H1 (cell line): ENCODE results near the gene RTKN. TPM values are rescaled to one million over a fixed set of nuclear protein-coding genes. Genes with fewer than 3 reads are reported as not detected.

Experiments used
- CTCF ChIA-PET: fragments of 300-600 bp; sonication (Branson Sonifier 250); formaldehyde crosslinking; loops from one replicate; lab custom pipeline; 2021; ENCODE audit not compliant: partially characterized antibody; lab: Charles Lee
- POLR2A ChIA-PET: fragments of 300-600 bp; sonication (Branson Sonifier 250); formaldehyde crosslinking; loops from one replicate; lab custom pipeline; 2021; ENCODE audit warnings: inconsistent platforms; ENCODE audit not compliant: partially characterized antibody; lab: Charles Lee
- DNase-seq, 2 experiments: peaks; one replicate each; pipeline versions ENCODE4 v3.0.0 to v3.0.0-alpha.2; 2010 to 2022; ENCODE audit warnings: low spot score in 2 of 2, low read depth in 1 of 2, mixed read lengths in 1 of 2
- FAIRE-seq: peaks from 2 replicates; lab custom pipeline; 2011; peaks lifted over from hg19 to GRCh38; lab: Jason Lieb, UNC
- H2AFZ ChIP-seq: 2 replicates; pipeline ENCODE4 v1.8.1; 2012; ENCODE audit warnings: low read length, inconsistent platforms
- H2AK5ac ChIP-seq: 2 replicates; pipeline ENCODE4 v1.6.1; 2013; ENCODE audit warnings: low read depth, low read length
- H2BK120ac ChIP-seq: replicated peaks from 2 replicates; pipeline ENCODE3; 2013; ENCODE audit warnings: low read depth, low read length, inconsistent platforms
- H2BK12ac ChIP-seq: 2 replicates; pipeline ENCODE4 v1.6.1; 2013; ENCODE audit warnings: low read depth, low read length
- H2BK15ac ChIP-seq: 2 replicates; pipeline ENCODE4 v1.6.1; 2013; ENCODE audit warnings: low read length
- H2BK20ac ChIP-seq: 2 replicates; pipeline ENCODE4 v1.6.1; 2013; ENCODE audit warnings: low read length
- H2BK5ac ChIP-seq: 2 replicates; pipeline ENCODE4 v1.6.1; 2013; ENCODE audit warnings: low read depth, low read length
- H3K14ac ChIP-seq: 2 replicates; pipeline ENCODE4 v1.6.1; 2013; ENCODE audit warnings: inconsistent platforms; ENCODE audit not compliant: insufficient read length
- H3K18ac ChIP-seq: 2 replicates; pipeline ENCODE4 v1.6.1; 2013; ENCODE audit warnings: low read length; ENCODE audit errors: extremely low read depth
- H3K23ac ChIP-seq: 2 replicates; pipeline ENCODE4 v1.6.1; 2013; ENCODE audit warnings: inconsistent platforms; ENCODE audit not compliant: insufficient read length
- H3K23me2 ChIP-seq: 2 replicates; pipeline ENCODE4 v1.6.1; 2013; ENCODE audit warnings: low read depth, low read length
- H3K27ac ChIP-seq: 2 replicates; pipeline ENCODE4 v1.6.1; 2011; ENCODE audit warnings: low read depth, low read length, inconsistent platforms
- H3K27me3 ChIP-seq, 4 experiments: replicated peaks in 1 of 4; 1 replicate in 1 of 4; 2 replicates in 3 of 4; pipeline versions ENCODE4 v1.6.1 to v1.8.1; 2011 to 2013; ENCODE audit warnings: low read length in 3 of 4, mild to moderate bottlenecking in 3 of 4, inconsistent platforms in 2 of 4, mixed read lengths in 2 of 4, moderate library complexity in 1 of 4; ENCODE audit not compliant: control insufficient read depth in 3 of 4, insufficient read depth in 3 of 4; ENCODE audit errors: extremely low read depth in 1 of 4
- H3K36me3 ChIP-seq, 4 experiments: 2 replicates each; pipeline versions ENCODE4 v1.6.1 to v1.8.1; 2011 to 2013; ENCODE audit warnings: mild to moderate bottlenecking in 4 of 4, low read length in 3 of 4, moderate library complexity in 2 of 4, control low read depth in 1 of 4, inconsistent platforms in 1 of 4; ENCODE audit not compliant: insufficient read depth in 4 of 4, control insufficient read depth in 2 of 4
- H3K4ac ChIP-seq: replicated peaks from 2 replicates; pipeline ENCODE3; 2013; ENCODE audit warnings: low read length, low read depth, mixed read lengths, inconsistent platforms; ENCODE audit not compliant: insufficient read length
- H3K4me1 ChIP-seq, 4 experiments: replicated peaks in 1 of 4; 1 replicate in 1 of 4; 2 replicates in 3 of 4; pipeline versions ENCODE4 v1.6.1 to v1.8.1; 2011 to 2013; ENCODE audit warnings: low read length in 3 of 4, inconsistent platforms in 2 of 4, mixed read lengths in 1 of 4; ENCODE audit not compliant: insufficient read depth in 4 of 4, control insufficient read depth in 3 of 4
- H3K4me2 ChIP-seq, 2 experiments: 2 replicates each; pipeline versions ENCODE4 v1.6.1 to v1.8.1; 2011 to 2013; ENCODE audit warnings: low read depth in 2 of 2, low read length in 2 of 2, control low read depth in 1 of 2, inconsistent platforms in 1 of 2, mild to moderate bottlenecking in 1 of 2; ENCODE audit not compliant: insufficient read depth in 1 of 2
- H3K4me3 ChIP-seq, 4 experiments: fragments of 200-600, 300-600 bp in 1 of 4; sonication (generic), shearing (Covaris generic), sonication (Bioruptor Twin) in 1 of 4; 2 replicates each; pipeline versions ENCODE4 v1.5.1 to v1.8.1; 2011 to 2016; ENCODE audit warnings: low read length in 4 of 4, low read depth in 3 of 4, control low read depth in 2 of 4, inconsistent platforms in 2 of 4, mild to moderate bottlenecking in 2 of 4, mixed read lengths in 1 of 4, moderate library complexity in 1 of 4; ENCODE audit not compliant: insufficient read depth in 2 of 4; ENCODE audit errors: extremely low read depth in 1 of 4
- H3K56ac ChIP-seq: replicated peaks from 2 replicates; pipeline ENCODE3; 2013; ENCODE audit warnings: low read depth, mild to moderate bottlenecking, mixed read lengths, low read length, inconsistent platforms; ENCODE audit not compliant: insufficient read length
- H3K79me1 ChIP-seq: 2 replicates; pipeline ENCODE4 v1.6.1; 2013; ENCODE audit warnings: low read depth, low read length, control low read depth
- H3K79me2 ChIP-seq, 2 experiments: 2 replicates each; pipeline versions ENCODE4 v1.6.1 to v1.8.1; 2012 to 2013; ENCODE audit warnings: low read length in 2 of 2, mild to moderate bottlenecking in 2 of 2, inconsistent platforms in 1 of 2; ENCODE audit not compliant: insufficient read depth in 2 of 2, control insufficient read depth in 1 of 2
- H3K9ac ChIP-seq, 4 experiments: replicated peaks in 1 of 4; 1 replicate in 1 of 4; 2 replicates in 3 of 4; pipeline versions ENCODE4 v1.6.1 to v1.8.1; 2011 to 2013; ENCODE audit warnings: low read depth in 3 of 4, low read length in 3 of 4, control low read depth in 2 of 4, mild to moderate bottlenecking in 2 of 4, moderate library complexity in 2 of 4, inconsistent platforms in 1 of 4; ENCODE audit errors: extremely low read depth in 1 of 4
- H3K9me3 ChIP-seq, 2 experiments: 2 replicates each; pipeline versions ENCODE4 v1.6.1 to v1.8.1; 2012 to 2013; ENCODE audit warnings: mild to moderate bottlenecking in 2 of 2, moderate library complexity in 2 of 2, control low read depth in 1 of 2, inconsistent platforms in 1 of 2, low read depth in 1 of 2, low read length in 1 of 2, mixed read lengths in 1 of 2; ENCODE audit not compliant: insufficient read depth in 2 of 2
- H4K20me1 ChIP-seq, 2 experiments: replicated peaks in 1 of 2; 2 replicates each; pipeline versions ENCODE3 to v1.8.1; 2011 to 2013; ENCODE audit warnings: inconsistent platforms in 2 of 2, low read length in 2 of 2, mild to moderate bottlenecking in 1 of 2; ENCODE audit not compliant: insufficient read depth in 2 of 2, control insufficient read depth in 1 of 2
- H4K5ac ChIP-seq: 2 replicates; pipeline ENCODE4 v1.6.1; 2013; ENCODE audit warnings: low read length, low read depth, mixed read lengths, inconsistent platforms; ENCODE audit not compliant: insufficient read length
- H4K8ac ChIP-seq: 2 replicates; pipeline ENCODE4 v1.8.0; 2013; ENCODE audit warnings: mild to moderate bottlenecking, moderate library complexity, low read length, inconsistent platforms; ENCODE audit not compliant: insufficient read depth; ENCODE audit errors: extremely low read depth
- H4K91ac ChIP-seq: replicated peaks from 2 replicates; pipeline ENCODE3; 2013; ENCODE audit warnings: low read length, mixed read lengths, inconsistent platforms; ENCODE audit not compliant: insufficient read length
- CBX8 ChIP-seq: fragments of 300-800, 300-1000 bp; sonication (generic); IDR thresholded peaks from 2 replicates; pipeline ENCODE4 v1.7.1; 2016; ENCODE audit warnings: low read depth, low read length, borderline replicate concordance
- EZH2 ChIP-seq: fragments of 200-600 bp; sonication (generic); IDR thresholded peaks from 2 replicates; pipeline ENCODE4 v1.7.1; 2012; ENCODE audit warnings: low read depth, mild to moderate bottlenecking, moderate library complexity, low read length, inconsistent platforms; ENCODE audit not compliant: severe bottlenecking
- FOSL1 ChIP-seq: IDR thresholded peaks from 2 replicates; pipeline ENCODE4 v1.6.1; 2011; ENCODE audit warnings: mild to moderate bottlenecking, low read depth, low read length, moderate library complexity; ENCODE audit not compliant: insufficient read depth
- RFX5 ChIP-seq: IDR thresholded peaks from 2 replicates; pipeline ENCODE4 v1.6.1; 2011; ENCODE audit warnings: low read depth, low read length, improper control_type of control experiment, borderline replicate concordance
- SP4 ChIP-seq: IDR thresholded peaks from 2 replicates; pipeline ENCODE4 v1.6.1; 2012; ENCODE audit warnings: low read length, inconsistent platforms
- WGBS, 2 experiments: shearing (Covaris generic) in 1 of 2; methylation state at CpG; one replicate each; pipeline versions ENCODE4 v1.1.6 to v1.1.7; 2013 to 2015; ENCODE audit warnings: low lambda C conversion rate in 2 of 2, mixed read lengths in 2 of 2, inconsistent platforms in 1 of 2, low coverage in 1 of 2, missing lambda C conversion rate in 1 of 2; ENCODE audit not compliant: insufficient replicate concordance in 2 of 2, insufficient coverage in 1 of 2, insufficient read length in 1 of 2; ENCODE audit errors: extremely low coverage in 1 of 2, missing lambda C conversion rate in 1 of 2; 5-methylcytosine and 5-hydroxymethylcytosine counted together
- polyA plus RNA-seq, 7 experiments: library from polyadenylated mRNA; depleted of rRNA in 3 of 7; stranded (reverse) in 5 of 7; unstranded in 2 of 7; fragments of >200 nt in 5 of 7; fragments of 200-250 nt in 2 of 7; gene quantifications; 1 replicate in 5 of 7; 2 replicates in 1 of 7; 4 replicates in 1 of 7; pipeline versions ENCODE4 v1.2.1 to v1.2.3, GENCODE V29; 2011 to 2013; ENCODE audit warnings: missing spikeins in 2 of 7, mixed read lengths in 2 of 7
- total RNA-seq: library from RNA; stranded (reverse); fragmentation: NEBNext Ultra II Directional; extraction: Animal tissue kit (Norgen Biotek cat#: 25700); gene quantifications from 2 replicates; pipeline ENCODE4 v1.2.1, GENCODE V29; 2021

The RTKN gene
- total and polyA plus RNA-seq, 2 of the 8 experiments (the other 6 are each of a cell fraction or from before 2014, with no cell fraction given) = 40.2 to 54.1 TPM

- POLR2A ChIA-PET = interaction anchor here (1.0 to 5.5 kb wide), 7 partner anchors 9 to 67 kb away, joined by 3 to 42 read pairs (median 4); no protein-coding TSS in a partner anchor
- no peak overlapping the region for H3K4me3 ChIP-seq
- H3K79me2 ChIP-seq = no peaks in the 10 kb centered on the region
- no peak overlapping the region for H2BK20ac ChIP-seq
- H2BK15ac ChIP-seq = no peak overlapping the region
- H3K27me3 ChIP-seq = 0 out of 7 replicates have a peak, but pooled peaks cover 0 to 2% (median 0%) of the 10 kb centered on the region in 4 experiments
- H2BK5ac ChIP-seq = no peak overlapping the region
- TF ChIP-seq RFX5 = no peak
- TF ChIP-seq EZH2 = no peak
- no peak for TF ChIP-seq CBX8
- no peak for TF ChIP-seq SP4
- TF ChIP-seq FOSL1 = no peak
- no peak overlapping the region for H3K9ac ChIP-seq
- H2BK12ac ChIP-seq = no peak overlapping the region
- H2BK120ac ChIP-seq = no peak overlapping the region
- DNase-seq (no peak), FAIRE-seq (no peak)
- no peak overlapping the region for H2AK5ac ChIP-seq
- no peak overlapping the region for H4K8ac ChIP-seq
- H3K23ac ChIP-seq = no peak overlapping the region
- H3K23me2 ChIP-seq = no peaks in the 10 kb centered on the region
- H3K27ac ChIP-seq = no peak overlapping the region
- CTCF ChIA-PET = interaction anchor here (0.6 to 1.1 kb wide), 3 partner anchors 12 to 178 kb away, joined by 3 to 5 read pairs (median 4); partner anchors contain the start of genes CCDC142 and TTC31
- H2AFZ ChIP-seq = no peak overlapping the region
- peaks cover 4% of the 10 kb centered on the region; the same call in 1 of the 2 replicates for H3K79me1 ChIP-seq
- H3K56ac ChIP-seq = no peak overlapping the region
- H3K14ac ChIP-seq = no peak overlapping the region
- WGBS, 2 experiments = 88% methylated on average over 3 of the region's 3 CpGs; no CpG with 5 or more reads in 1 of the 2 experiments
- H4K91ac ChIP-seq = no peak overlapping the region
- no peak overlapping the region for H3K4me2 ChIP-seq
- peaks cover 19 to 75% (median 57%) of the 10 kb centered on the region in 4 experiments for H3K36me3 ChIP-seq
- H3K4ac ChIP-seq = no peak overlapping the region
- H4K20me1 ChIP-seq = peaks cover 4 to 24% of the 10 kb centered on the region in 2 experiments
- no peaks in the 10 kb centered on the region for H3K9me3 ChIP-seq
- 0 out of 7 replicates have a peak, but pooled peaks cover 0 to 2% (median 0%) of the 10 kb centered on the region in 4 experiments for H3K4me1 ChIP-seq
- H3K18ac ChIP-seq = no peak overlapping the region
- H4K5ac ChIP-seq = no peak overlapping the region
These were observed 14.2 kb downstream of the RTKN start for GRCh38 chr2:74427551-74427950.
